Calu3 (cell line): ENCODE results near the gene SHC2. TPM values are rescaled to one million over a fixed set of nuclear protein-coding genes. Genes with fewer than 3 reads are reported as not detected.

ENCODE experiments used
- BruUV-seq: library from RNA; stranded (reverse); fragments of 400-500 nt; replicated peaks from 2 replicates; lab custom pipeline; 2021; lab: Mats Ljungman, UMichigan
- CTCF ChIA-PET: fragments of 300-600 bp; sonication (Branson Sonifier 250); formaldehyde crosslinking; loops from one replicate; lab custom pipeline; 2022; ENCODE audit warnings: antibody characterized with exemption; lab: Charles Lee
- DNase-seq: peaks from one replicate; pipeline ENCODE4 v3.0.0; 2022
- H3K27ac Mint-ChIP-seq: one replicate; pipeline ENCODE4 v1.8.0; 2022; ENCODE audit warnings: mixed read lengths; ENCODE audit not compliant: unreplicated experiment
- H3K27me3 Mint-ChIP-seq: one replicate; pipeline ENCODE4 v1.8.0; 2022; ENCODE audit warnings: mixed read lengths; ENCODE audit not compliant: unreplicated experiment
- H3K36me3 Mint-ChIP-seq: one replicate; pipeline ENCODE4 v1.8.0; 2022; ENCODE audit warnings: mild to moderate bottlenecking, moderate library complexity, mixed read lengths; ENCODE audit not compliant: insufficient read depth, unreplicated experiment
- H3K4me1 Mint-ChIP-seq: one replicate; pipeline ENCODE4 v1.8.0; 2022; ENCODE audit warnings: mild to moderate bottlenecking, low read depth, mixed read lengths; ENCODE audit not compliant: unreplicated experiment
- H3K4me3 Mint-ChIP-seq: one replicate; pipeline ENCODE4 v1.8.0; 2022; ENCODE audit warnings: mild to moderate bottlenecking, low read depth, moderate library complexity, mixed read lengths; ENCODE audit not compliant: unreplicated experiment
- H3K9me3 Mint-ChIP-seq: one replicate; pipeline ENCODE4 v1.8.0; 2022; ENCODE audit warnings: low read depth, mixed read lengths; ENCODE audit not compliant: unreplicated experiment
- CTCF ChIP-seq: fragments of 200-600 bp; IDR thresholded peaks from one replicate; pipeline ENCODE4 v1.8.0; 2022; ENCODE audit warnings: antibody characterized with exemption; ENCODE audit not compliant: unreplicated experiment
- intact Hi-C: fragments of 100-400 bp; cut with micrococcal nuclease; formaldehyde crosslinking; loops from one replicate; pipeline ENCODE4 v1.10.0; 2022; ENCODE audit not compliant: unreplicated experiment
- total RNA-seq: library from RNA; stranded (reverse); gene quantifications from 2 replicates; pipeline ENCODE4 v1.2.3, GENCODE V29; 2022

SHC2 gene
- total RNA-seq, 1 experiment from 2014 or later = 8.4 TPM

- peak overlapping the region; percentile 29 for H3K4me3 Mint-ChIP-seq
- peaks cover 19% of the 10 kb centered on the region for H3K27me3 Mint-ChIP-seq
- H3K27ac Mint-ChIP-seq = peak overlapping the region; percentile 91
- TF ChIP-seq CTCF = no peak
- peaks cover 18% of the 10 kb centered on the region for H3K36me3 Mint-ChIP-seq
- intact Hi-C loops = no loop called here
- H3K4me1 Mint-ChIP-seq = peaks cover 8% of the 10 kb centered on the region
- DNase-seq = no peak
- peaks cover 3% of the 10 kb centered on the region for H3K9me3 Mint-ChIP-seq
- CTCF ChIA-PET = no interaction called here
- BruUV-seq = no TSS peak
Observed at GRCh38 chr19:493391-494170, 32.7 kb upstream of the SHC2 start.

- Mint-ChIP-seq H3K4me1 (no peaks in the 10 kb centered on the region), H3K9me3 (peaks cover 3% of the 10 kb centered on the region), H3K4me3 (no peak overlapping the region), H3K27ac (no peak overlapping the region), H3K27me3 (peaks cover 8% of the 10 kb centered on the region), H3K36me3 (peaks cover 19% of the 10 kb centered on the region)
- intact Hi-C loops = no loop called here
- TF ChIP-seq CTCF = no peak
- no peak for DNase-seq
- no TSS peak for BruUV-seq
- CTCF ChIA-PET = no interaction called here
Observed at GRCh38 chr19:492091-492531, 31.3 kb upstream of the SHC2 start.

- peaks cover 8% of the 10 kb centered on the region for H3K27me3 Mint-ChIP-seq
Observed at GRCh38 chr19:491146-491741, 30.4 kb upstream of the SHC2 start.

More at GRCh38 chr19:491146-491741, 30.4 kb upstream of the SHC2 start:
- Mint-ChIP-seq H3K4me1 (no peaks in the 10 kb centered on the region), H3K27ac (no peak overlapping the region), H3K4me3 (no peak overlapping the region), H3K9me3 (peaks cover 3% of the 10 kb centered on the region), H3K36me3 (peaks cover 19% of the 10 kb centered on the region)
- BruUV-seq = no TSS peak
- CTCF ChIA-PET = no interaction called here
- no peak for DNase-seq
- intact Hi-C loops = no loop called here
- no peak for TF ChIP-seq CTCF
